Measurements from ENCODE around the gene CCR9.

CCR9 gene

GRCh38 chr3:45940781-45941365 is 54.5 kb downstream of the CCR9 start:
- Histone ChIP-seq H3K79me2 (no peaks in the 10 kb centered on the region), H3K9me3 (ENCODE audit: control insufficient read depth, low read length) (no peaks in the 10 kb centered on the region), H3K4me1 (no peaks in the 10 kb centered on the region), H3K27me3 (ENCODE audit: control insufficient read depth, insufficient read depth, low read length) (no peaks in the 10 kb centered on the region), H3K4me2 (ENCODE audit: low read length) (no peak overlapping the region), H3K9ac (no peak overlapping the region), H2AFZ (no peak overlapping the region), H3K27ac (no peak overlapping the region), H3K36me3 (ENCODE audit: control insufficient read depth, insufficient read depth, low read length) (no peaks in the 10 kb centered on the region), H3K4me3 (ENCODE audit: low read depth, low read length) (no peak overlapping the region)
- TF ChIP-seq CTCF (IDR thresholded peaks at IDR 0.05), result no peak

GRCh38 chr3:45942051-45942825 is 55.9 kb downstream of the CCR9 start:
- Histone ChIP-seq H3K4me1 (no peaks in the 10 kb centered on the region), H2AFZ (no peak overlapping the region), H3K4me3 (ENCODE audit: low read depth, low read length) (no peak overlapping the region), H3K27me3 (ENCODE audit: control insufficient read depth, insufficient read depth, low read length) (no peaks in the 10 kb centered on the region), H3K36me3 (ENCODE audit: control insufficient read depth, insufficient read depth, low read length) (no peaks in the 10 kb centered on the region), H3K9ac (no peak overlapping the region), H3K79me2 (no peaks in the 10 kb centered on the region), H3K9me3 (ENCODE audit: control insufficient read depth, low read length) (no peaks in the 10 kb centered on the region), H3K4me2 (ENCODE audit: low read length) (no peak overlapping the region), H3K27ac (no peak overlapping the region)
- no peak for TF ChIP-seq CTCF (IDR thresholded peaks at IDR 0.05)

GRCh38 chr3:45943207-45943846 is 57.0 kb downstream of the CCR9 start, which contains the start of gene CXCR6:
Gene CXCR6 (plus strand): TSS chr3:45943464. CDS start chr3:45946482, 3,018 bp downstream.
- H3K4me1 ChIP-seq, result no peaks in the 10 kb centered on the region
- H3K27me3 ChIP-seq (ENCODE audit: control insufficient read depth, insufficient read depth, low read length), result no peaks in the 10 kb centered on the region
- no peaks in the 10 kb centered on the region for H3K79me2 ChIP-seq
- no peaks in the 10 kb centered on the region for H3K36me3 ChIP-seq (ENCODE audit: control insufficient read depth, insufficient read depth, low read length)
- H3K27ac ChIP-seq, result no peak within 1 kb of the TSS
- no peak for TF ChIP-seq CTCF (IDR thresholded peaks at IDR 0.05)
- no peak within 1 kb of the TSS for H3K9ac ChIP-seq
- H3K4me2 ChIP-seq (ENCODE audit: low read length), result no peak within 1 kb of the TSS
- H3K4me3 ChIP-seq (ENCODE audit: low read depth, low read length), result no peak within 1 kb of the TSS
- no peak within 1 kb of the TSS for H2AFZ ChIP-seq
- no peaks in the 10 kb centered on the region for H3K9me3 ChIP-seq (ENCODE audit: control insufficient read depth, low read length)

GRCh38 chr3:45944830-45945620 is 58.7 kb downstream of the CCR9 start:
- no peak overlapping the region for H3K4me2 ChIP-seq (ENCODE audit: low read length)
- no peak overlapping the region for H3K27ac ChIP-seq
- no peaks in the 10 kb centered on the region for H3K9me3 ChIP-seq (ENCODE audit: control insufficient read depth, low read length)
- no peaks in the 10 kb centered on the region for H3K27me3 ChIP-seq (ENCODE audit: control insufficient read depth, insufficient read depth, low read length)
- no peaks in the 10 kb centered on the region for H3K4me1 ChIP-seq
- H3K9ac ChIP-seq, result no peak overlapping the region
- no peak for TF ChIP-seq CTCF (IDR thresholded peaks at IDR 0.05)
- H2AFZ ChIP-seq, result no peak overlapping the region
- H3K4me3 ChIP-seq (ENCODE audit: low read depth, low read length), result no peak overlapping the region
- H3K36me3 ChIP-seq (ENCODE audit: control insufficient read depth, insufficient read depth, low read length), result no peaks in the 10 kb centered on the region
- H3K79me2 ChIP-seq, result no peaks in the 10 kb centered on the region
